OCI-LY3 (cell line): Measurements from ENCODE around the gene ACOT7.

Source experiments
- EZH2phosphoT487 ChIP-seq: fragments of 200-600 bp; shearing (Covaris generic); IDR thresholded peaks from 2 replicates; pipeline ENCODE4 v1.6.1; 2018; ENCODE audit warnings: antibody characterized with exemption, mixed run types, low read depth
- TF ChIP-seq, protein P1 (sequence below): fragments of 200-600, 300-600 bp; sonication (generic); IDR thresholded peaks from 2 replicates; pipeline ENCODE4 v1.5.1; 2014; ENCODE audit warnings: antibody characterized with exemption, low read length, low read depth

GRCh38 chr1:6354659-6355317 lies 38.8 kb downstream of the ACOT7 start:
- TF ChIP-seq, protein P1, sequence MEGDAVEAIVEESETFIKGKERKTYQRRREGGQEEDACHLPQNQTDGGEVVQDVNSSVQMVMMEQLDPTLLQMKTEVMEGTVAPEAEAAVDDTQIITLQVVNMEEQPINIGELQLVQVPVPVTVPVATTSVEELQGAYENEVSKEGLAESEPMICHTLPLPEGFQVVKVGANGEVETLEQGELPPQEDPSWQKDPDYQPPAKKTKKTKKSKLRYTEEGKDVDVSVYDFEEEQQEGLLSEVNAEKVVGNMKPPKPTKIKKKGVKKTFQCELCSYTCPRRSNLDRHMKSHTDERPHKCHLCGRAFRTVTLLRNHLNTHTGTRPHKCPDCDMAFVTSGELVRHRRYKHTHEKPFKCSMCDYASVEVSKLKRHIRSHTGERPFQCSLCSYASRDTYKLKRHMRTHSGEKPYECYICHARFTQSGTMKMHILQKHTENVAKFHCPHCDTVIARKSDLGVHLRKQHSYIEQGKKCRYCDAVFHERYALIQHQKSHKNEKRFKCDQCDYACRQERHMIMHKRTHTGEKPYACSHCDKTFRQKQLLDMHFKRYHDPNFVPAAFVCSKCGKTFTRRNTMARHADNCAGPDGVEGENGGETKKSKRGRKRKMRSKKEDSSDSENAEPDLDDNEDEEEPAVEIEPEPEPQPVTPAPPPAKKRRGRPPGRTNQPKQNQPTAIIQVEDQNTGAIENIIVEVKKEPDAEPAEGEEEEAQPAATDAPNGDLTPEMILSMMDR: no peak
- no peak for TF ChIP-seq EZH2phosphoT487
